Body of pancreas (tissue), 4 donors: Measurements from ENCODE around the gene WWOX. TPM values are rescaled to one million over a fixed set of nuclear protein-coding genes. Genes with fewer than 3 reads are reported as not detected.

ENCODE experiments used
- ATAC-seq: fragments of 150-250 bp; one replicate; pipeline ENCODE4 v1.9.1; 2016
- DNase-seq, 4 donors: peaks; one replicate each; pipeline ENCODE4 v3.0.0-alpha.2; 2019
- H3K27ac ChIP-seq, 4 donors: fragments of 200-600 bp; sonication (generic); 1 replicate in 3 of 4; 2 replicates in 1 of 4; pipeline versions ENCODE4 v1.5.1 to v1.6.1; 2016 to 2019; ENCODE audit warnings: mild to moderate bottlenecking in 1 of 4, mixed read lengths in 1 of 4, moderate library complexity in 1 of 4
- H3K27me3 ChIP-seq, 2 donors: fragments of 200-600 bp; sonication (generic); one replicate each; pipeline ENCODE4 v1.6.0; 2016; ENCODE audit warnings: mild to moderate bottlenecking in 1 of 2
- H3K36me3 ChIP-seq, 2 donors: fragments of 200-600 bp; sonication (generic); replicated peaks in 1 of 2; 2 replicates each; pipeline ENCODE4 v1.5.1; 2016; ENCODE audit warnings: low read depth in 2 of 2; ENCODE audit not compliant: insufficient read depth in 1 of 2
- H3K4me1 ChIP-seq: fragments of 200-600 bp; sonication (generic); one replicate; pipeline ENCODE4 v1.6.0; 2016
- H3K4me3 ChIP-seq, 2 donors: fragments of 200-600 bp; sonication (generic); 1 replicate in 1 of 2; 2 replicates in 1 of 2; pipeline ENCODE4 v1.5.1; 2016 to 2019
- H3K9me3 ChIP-seq, 3 donors: fragments of 200-600 bp; sonication (generic); 1 replicate in 2 of 3; 2 replicates in 1 of 3; pipeline ENCODE4 v1.5.1; 2016
- POLR2A ChIP-seq, 3 donors: fragments of 450-650 bp; IDR thresholded peaks; one replicate each; pipeline ENCODE4 v1.6.1; 2016; ENCODE audit warnings: antibody characterized with exemption in 3 of 3, mild to moderate bottlenecking in 2 of 3
- WGBS, 2 donors: methylation state at CpG; one replicate each; pipeline ENCODE4 v1.1.5; 2017; 5-methylcytosine and 5-hydroxymethylcytosine counted together
- intact Hi-C: fragments of 100-400 bp; cut with DNase I; formaldehyde crosslinking; loops from one replicate; pipeline ENCODE4 v1.15.1; 2023
- total RNA-seq, 2 donors: library from RNA; depleted of rRNA; stranded (reverse); fragments of >200 nt; gene quantifications; one replicate each; pipeline ENCODE4 v1.1.0, GENCODE V29; 2016
- TF ChIP-seq, protein P1 (sequence below), 7 experiments: fragments of 450-650 bp in 4 of 7; fragments of 200-600 bp in 3 of 7; sonication (generic) in 3 of 7; IDR thresholded peaks; one replicate each; pipeline ENCODE4 v1.5.1; 2016 to 2019; ENCODE audit warnings: antibody characterized with exemption in 7 of 7

Gene WWOX
- total RNA-seq, 2 donors from 2014 or later, result 52.7 to 67.2 TPM

- TF ChIP-seq POLR2A (IDR thresholded peaks at IDR 0.05), result no peak
- TF ChIP-seq, protein P1, sequence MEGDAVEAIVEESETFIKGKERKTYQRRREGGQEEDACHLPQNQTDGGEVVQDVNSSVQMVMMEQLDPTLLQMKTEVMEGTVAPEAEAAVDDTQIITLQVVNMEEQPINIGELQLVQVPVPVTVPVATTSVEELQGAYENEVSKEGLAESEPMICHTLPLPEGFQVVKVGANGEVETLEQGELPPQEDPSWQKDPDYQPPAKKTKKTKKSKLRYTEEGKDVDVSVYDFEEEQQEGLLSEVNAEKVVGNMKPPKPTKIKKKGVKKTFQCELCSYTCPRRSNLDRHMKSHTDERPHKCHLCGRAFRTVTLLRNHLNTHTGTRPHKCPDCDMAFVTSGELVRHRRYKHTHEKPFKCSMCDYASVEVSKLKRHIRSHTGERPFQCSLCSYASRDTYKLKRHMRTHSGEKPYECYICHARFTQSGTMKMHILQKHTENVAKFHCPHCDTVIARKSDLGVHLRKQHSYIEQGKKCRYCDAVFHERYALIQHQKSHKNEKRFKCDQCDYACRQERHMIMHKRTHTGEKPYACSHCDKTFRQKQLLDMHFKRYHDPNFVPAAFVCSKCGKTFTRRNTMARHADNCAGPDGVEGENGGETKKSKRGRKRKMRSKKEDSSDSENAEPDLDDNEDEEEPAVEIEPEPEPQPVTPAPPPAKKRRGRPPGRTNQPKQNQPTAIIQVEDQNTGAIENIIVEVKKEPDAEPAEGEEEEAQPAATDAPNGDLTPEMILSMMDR (IDR thresholded peaks at IDR 0.05), result no peak
- WGBS, 2 donors, result 88 to 93% methylated on average over 8 of the region's 8 CpGs
- Histone ChIP-seq H3K4me1 (peaks cover 15% of the 10 kb centered on the region), H3K27ac (no peak overlapping the region), H3K4me3 (no peak overlapping the region), H3K27me3 (no peaks in the 10 kb centered on the region), H3K9me3 (no peaks in the 10 kb centered on the region), H3K36me3 (no peaks in the 10 kb centered on the region)
- DNase-seq (no peak), ATAC-seq (no peak)
- intact Hi-C loops, result no loop called here
These were observed 38.5 kb downstream of the WWOX start for GRCh38 chr16:78137782-78138616.

DNA sequence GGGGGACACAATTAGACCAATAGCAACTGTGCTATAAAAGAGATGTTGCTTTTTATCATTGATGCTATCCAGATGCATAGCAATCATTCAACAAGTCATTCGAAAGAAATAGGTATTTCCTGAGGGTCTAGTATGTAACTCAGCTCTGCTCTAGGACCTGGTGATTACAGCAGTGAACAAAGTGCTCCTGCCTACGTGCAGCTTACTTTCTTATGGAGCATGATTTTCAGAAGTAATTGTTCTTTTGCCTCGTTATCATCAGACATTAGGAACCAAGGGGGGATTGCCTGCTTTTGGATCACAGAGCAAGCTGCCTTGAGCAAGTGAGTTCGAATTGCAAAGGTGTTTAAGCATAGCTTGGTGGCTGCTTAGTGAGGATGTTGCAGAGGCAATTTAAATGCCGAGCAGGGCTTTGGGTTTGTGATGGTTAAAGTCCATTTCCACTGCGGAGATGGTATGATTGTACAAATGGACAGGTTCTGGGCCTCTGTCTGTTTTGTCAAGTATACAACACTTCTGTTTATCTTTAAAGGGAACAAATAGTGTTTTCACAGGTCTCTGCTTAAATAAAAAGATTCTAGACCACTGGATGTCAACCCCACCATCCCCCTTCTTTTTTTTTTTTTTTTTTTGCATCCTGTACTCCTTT lies 41.5 kb downstream of the WWOX start:
- Histone ChIP-seq H3K27ac (no peak overlapping the region), H3K4me3 (no peak overlapping the region), H3K36me3 (no peaks in the 10 kb centered on the region), H3K27me3 (no peaks in the 10 kb centered on the region), H3K4me1 (no peaks in the 10 kb centered on the region), H3K9me3 (no peaks in the 10 kb centered on the region)
- ATAC-seq (no peak), DNase-seq (no peak)
- intact Hi-C loops, result no loop called here
- TF ChIP-seq, protein P1 (IDR thresholded peaks at IDR 0.05), result no peak
- TF ChIP-seq POLR2A (IDR thresholded peaks at IDR 0.05), result no peak
- WGBS, 2 donors, result 93 to 97% methylated on average over 6 of the region's 6 CpGs

DNA sequence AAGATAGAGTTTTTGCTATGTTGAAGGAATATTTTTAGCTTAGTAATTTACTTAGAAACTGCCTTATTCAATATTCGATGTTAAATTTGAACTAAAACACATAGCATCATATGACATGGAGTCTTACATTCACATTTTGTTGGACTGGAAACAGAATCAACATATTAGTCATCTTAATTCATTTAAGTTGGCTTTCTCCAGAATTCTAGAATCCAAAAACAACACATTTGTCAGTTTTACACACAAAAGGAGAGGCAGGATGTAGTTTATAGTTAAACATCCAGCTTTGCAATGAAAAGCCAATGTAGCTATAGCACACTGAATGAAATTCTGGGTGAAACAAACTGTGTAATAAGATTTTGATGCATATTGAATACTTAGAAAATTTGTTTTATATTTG lies 43.3 kb downstream of the WWOX start:
- DNase-seq (no peak), ATAC-seq (no peak)
- no peaks in the 10 kb centered on the region for H3K9me3 ChIP-seq
- H3K27me3 ChIP-seq, result no peaks in the 10 kb centered on the region
- 54 to 55% methylated on average over 1 of the region's 1 CpG for WGBS, 2 donors
- no peak overlapping the region for H3K27ac ChIP-seq
- H3K36me3 ChIP-seq, result no peaks in the 10 kb centered on the region
- H3K4me1 ChIP-seq, result no peaks in the 10 kb centered on the region
- intact Hi-C loops, result no loop called here
- H3K4me3 ChIP-seq, result no peak overlapping the region
- TF ChIP-seq POLR2A (IDR thresholded peaks at IDR 0.05), result no peak
- TF ChIP-seq, protein P1 (IDR thresholded peaks at IDR 0.05), result no peak

- H3K4me3 ChIP-seq, result no peak overlapping the region
- H3K27ac ChIP-seq, result no peak overlapping the region
- no peaks in the 10 kb centered on the region for H3K36me3 ChIP-seq
- no peak for ATAC-seq
- WGBS, 2 donors, result 65 to 87% methylated on average over 5 of the region's 5 CpGs
- intact Hi-C loops, result no loop called here
- no peaks in the 10 kb centered on the region for H3K9me3 ChIP-seq
- no peak for DNase-seq
- TF ChIP-seq, protein P1 (IDR thresholded peaks at IDR 0.05), result no peak
- TF ChIP-seq POLR2A (IDR thresholded peaks at IDR 0.05), result no peak
- no peaks in the 10 kb centered on the region for H3K4me1 ChIP-seq
- H3K27me3 ChIP-seq, result no peaks in the 10 kb centered on the region
These were observed 47.4 kb downstream of the WWOX start for GRCh38 chr16:78146807-78147206.
